Activated T-helper 17 cell treated with anti-CD3 and anti-CD28 coated beads, Interleukin-2, amount 50 U/mL, for 72 hours (primary cell): ENCODE measurements around the gene SPTBN1. TPM values are rescaled to one million over a fixed set of nuclear protein-coding genes. Genes with fewer than 3 reads are reported as not detected.

Source experiments
- ATAC-seq: fragments of 150-1000 bp; cut with Tn5 transposase; replicated peaks from 2 replicates; pipeline ENCODE4 v1.10.0; 2021; ENCODE audit warnings: mild to moderate bottlenecking, moderate library complexity
- H3K27ac Mint-ChIP-seq: one replicate; pipeline ENCODE4 v1.8.0; 2022; ENCODE audit warnings: mixed read lengths
- H3K27me3 Mint-ChIP-seq: one replicate; pipeline ENCODE4 v1.8.0; 2022; ENCODE audit warnings: mixed read lengths
- H3K36me3 Mint-ChIP-seq: one replicate; pipeline ENCODE4 v1.8.0; 2022; ENCODE audit warnings: low read depth, mild to moderate bottlenecking, mixed read lengths
- H3K4me1 Mint-ChIP-seq: one replicate; pipeline ENCODE4 v1.8.0; 2022; ENCODE audit warnings: mixed read lengths
- H3K4me3 Mint-ChIP-seq: one replicate; pipeline ENCODE4 v1.8.0; 2022; ENCODE audit warnings: mild to moderate bottlenecking, mixed read lengths
- H3K9me3 Mint-ChIP-seq: one replicate; pipeline ENCODE4 v1.8.0; 2022; ENCODE audit warnings: mixed read lengths
- total RNA-seq, 2 donors: library from RNA; stranded (reverse); gene quantifications; one replicate each; pipeline ENCODE4 v1.2.3, GENCODE V29; 2022

The SPTBN1 gene
- total RNA-seq, 2 donors from 2014 or later = 85.3 to 101 TPM

DNA sequence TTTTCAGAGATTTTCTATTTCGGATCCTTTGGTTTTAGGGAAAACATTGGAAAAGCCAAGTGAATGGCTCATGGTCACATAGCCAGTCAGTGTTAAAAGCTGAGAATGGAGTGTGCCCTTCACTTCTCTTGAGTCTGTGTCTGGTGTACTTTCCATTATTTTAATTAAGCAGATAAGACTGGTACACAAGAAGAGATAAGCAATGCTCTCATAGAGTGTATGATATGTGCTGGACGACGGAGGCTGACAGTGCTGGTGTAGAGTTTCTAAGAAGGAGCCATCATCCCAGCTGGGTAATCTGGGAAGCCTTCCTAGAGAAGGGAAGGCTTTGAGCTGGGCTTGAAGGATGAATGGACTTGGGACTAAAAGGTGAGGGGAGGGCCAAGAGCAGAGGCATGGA, 93.3 kb downstream of the SPTBN1 start:
- ATAC-seq = no peak
- no peaks in the 10 kb centered on the region for H3K36me3 Mint-ChIP-seq
- no peaks in the 10 kb centered on the region for H3K27me3 Mint-ChIP-seq
- H3K27ac Mint-ChIP-seq = no peak overlapping the region
- H3K4me1 Mint-ChIP-seq = peaks cover 5% of the 10 kb centered on the region
- H3K4me3 Mint-ChIP-seq = no peak overlapping the region
- no peaks in the 10 kb centered on the region for H3K9me3 Mint-ChIP-seq

DNA sequence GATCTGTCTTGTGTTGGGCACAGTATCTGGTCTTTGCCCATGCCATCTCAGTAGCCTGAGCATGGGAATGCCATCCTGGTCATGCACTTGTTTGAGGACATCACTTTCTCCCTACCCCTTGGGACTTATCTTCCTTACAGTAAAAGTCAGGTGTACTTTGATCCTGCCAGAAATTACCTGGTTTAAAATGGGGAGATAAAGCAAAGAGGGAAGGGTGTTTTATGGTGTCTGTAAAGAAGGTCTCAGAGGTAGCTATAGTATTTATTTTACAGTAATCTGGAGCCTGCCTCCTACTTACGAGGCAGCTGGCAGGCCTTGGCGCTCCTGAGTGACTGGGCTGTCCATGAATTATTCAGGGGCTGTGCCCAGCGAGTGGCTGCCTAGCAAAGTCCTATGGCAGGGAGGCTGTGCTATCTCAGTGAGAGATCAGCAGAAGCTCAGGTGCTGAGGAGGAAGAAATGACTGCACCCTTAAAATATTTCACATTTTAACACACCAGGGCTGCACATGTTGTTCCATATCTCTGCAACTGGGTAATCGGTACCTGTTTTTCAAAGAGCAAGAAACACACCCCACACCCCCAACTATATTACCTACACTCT, 93.9 kb downstream of the SPTBN1 start:
- Mint-ChIP-seq H3K9me3 (no peaks in the 10 kb centered on the region), H3K4me3 (no peak overlapping the region), H3K4me1 (peaks cover 5% of the 10 kb centered on the region), H3K27me3 (no peaks in the 10 kb centered on the region), H3K27ac (no peak overlapping the region), H3K36me3 (no peaks in the 10 kb centered on the region)
- ATAC-seq = no peak

DNA sequence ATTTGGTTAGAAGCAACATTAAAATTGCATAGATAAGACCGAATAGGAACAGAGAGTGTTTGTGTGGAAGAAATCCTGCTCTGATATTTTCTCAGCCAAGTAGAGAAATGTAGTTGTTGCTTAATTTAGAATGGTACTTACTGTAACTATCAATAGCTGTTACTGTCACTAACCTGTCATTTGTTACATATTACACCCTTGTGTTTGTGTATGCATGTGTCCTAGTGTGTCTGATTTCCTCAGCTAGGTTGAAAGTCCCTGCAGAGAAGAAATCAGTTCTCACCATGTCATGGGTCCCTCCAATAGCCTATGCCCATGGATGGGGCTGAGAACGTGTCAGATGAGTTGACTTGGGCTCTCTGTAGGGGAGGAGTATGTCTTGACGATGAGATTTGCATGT, 94.4 kb downstream of the SPTBN1 start:
- H3K9me3 Mint-ChIP-seq = no peaks in the 10 kb centered on the region
- H3K4me1 Mint-ChIP-seq = peaks cover 5% of the 10 kb centered on the region
- ATAC-seq = no peak
- no peak overlapping the region for H3K4me3 Mint-ChIP-seq
- no peak overlapping the region for H3K27ac Mint-ChIP-seq
- H3K27me3 Mint-ChIP-seq = no peaks in the 10 kb centered on the region
- no peaks in the 10 kb centered on the region for H3K36me3 Mint-ChIP-seq

DNA sequence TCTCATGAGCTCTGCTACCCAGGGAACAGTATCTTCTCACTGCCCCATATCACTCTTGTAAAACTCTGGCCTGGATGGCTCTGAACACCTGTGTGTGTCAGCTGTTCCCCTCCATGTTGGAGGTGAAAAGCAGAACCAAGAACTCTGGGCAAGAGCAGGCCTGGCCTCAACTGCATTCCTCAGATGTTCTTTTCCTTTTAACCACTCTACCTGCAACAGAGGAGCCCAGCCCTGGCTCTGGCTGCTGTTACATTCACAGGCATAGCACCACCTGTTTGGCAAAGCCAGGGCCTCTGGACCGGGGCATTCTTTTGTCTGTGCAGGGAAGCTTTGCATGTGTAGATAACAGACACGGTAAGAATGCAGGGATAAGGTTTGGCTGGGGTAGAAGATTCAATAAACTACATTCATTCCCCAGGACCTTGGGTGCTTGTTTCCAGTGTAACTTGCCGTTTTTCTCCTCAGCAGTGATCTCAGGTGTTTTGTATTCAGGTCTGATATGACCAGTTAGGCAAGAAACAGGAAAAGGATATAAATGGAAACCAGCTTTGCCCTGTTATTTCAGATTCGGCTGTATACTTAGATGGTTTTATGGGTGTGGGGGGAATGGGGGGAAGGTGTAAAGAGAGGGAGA, 95.1 kb downstream of the SPTBN1 start:
- ATAC-seq = no peak
- Mint-ChIP-seq H3K4me1 (peaks cover 6% of the 10 kb centered on the region), H3K36me3 (no peaks in the 10 kb centered on the region), H3K4me3 (no peak overlapping the region), H3K9me3 (no peaks in the 10 kb centered on the region), H3K27ac (no peak overlapping the region), H3K27me3 (no peaks in the 10 kb centered on the region)

DNA sequence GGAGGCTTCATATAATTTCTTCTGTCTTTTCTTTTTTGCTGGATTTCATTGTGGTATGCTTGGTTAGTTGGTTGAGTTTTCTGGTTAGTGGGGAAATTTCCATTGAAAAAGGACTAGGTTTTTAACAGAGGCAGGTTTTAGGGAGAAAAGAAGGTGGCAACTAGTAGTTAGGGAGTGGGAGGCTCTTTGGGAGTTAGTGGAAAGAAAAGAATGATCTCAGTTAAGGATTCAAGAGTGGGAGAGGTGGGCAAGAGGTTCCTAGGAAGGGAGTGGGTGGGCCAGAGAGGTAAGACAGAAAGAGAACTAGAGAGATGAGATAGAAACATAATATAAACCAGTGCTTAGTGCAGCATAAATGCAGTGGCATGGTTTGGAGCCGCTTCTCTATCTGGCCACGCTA, 96.9 kb downstream of the SPTBN1 start:
- no peak for ATAC-seq
- no peak overlapping the region for H3K4me3 Mint-ChIP-seq
- H3K27me3 Mint-ChIP-seq = no peaks in the 10 kb centered on the region
- no peaks in the 10 kb centered on the region for H3K36me3 Mint-ChIP-seq
- H3K4me1 Mint-ChIP-seq = peaks cover 20% of the 10 kb centered on the region
- no peaks in the 10 kb centered on the region for H3K9me3 Mint-ChIP-seq
- H3K27ac Mint-ChIP-seq = no peak overlapping the region

DNA sequence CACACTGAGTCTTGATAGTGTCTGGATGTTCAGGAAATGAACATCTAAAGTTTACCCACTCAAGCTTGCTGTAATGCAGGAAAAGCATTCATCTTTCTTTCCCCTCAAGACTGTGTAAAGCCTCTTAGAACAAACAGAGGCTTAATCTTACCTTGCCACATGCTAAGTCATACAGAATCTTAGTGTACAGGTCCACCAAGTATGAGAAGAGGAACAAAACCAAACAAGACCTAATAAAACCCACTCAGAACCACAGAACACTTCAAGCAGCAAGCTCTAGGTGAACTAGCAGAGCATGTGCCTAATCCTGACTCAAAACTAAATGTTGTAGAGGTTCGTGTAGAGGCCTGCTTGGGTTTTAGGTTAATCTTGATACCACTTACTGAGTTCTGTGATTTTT, 97.6 kb downstream of the SPTBN1 start:
- peaks cover under 1% of the 10 kb centered on the region for H3K36me3 Mint-ChIP-seq
- H3K27ac Mint-ChIP-seq = no peak overlapping the region
- H3K4me3 Mint-ChIP-seq = no peak overlapping the region
- H3K4me1 Mint-ChIP-seq = peaks cover 20% of the 10 kb centered on the region
- no peaks in the 10 kb centered on the region for H3K27me3 Mint-ChIP-seq
- no peaks in the 10 kb centered on the region for H3K9me3 Mint-ChIP-seq
- no peak for ATAC-seq

DNA sequence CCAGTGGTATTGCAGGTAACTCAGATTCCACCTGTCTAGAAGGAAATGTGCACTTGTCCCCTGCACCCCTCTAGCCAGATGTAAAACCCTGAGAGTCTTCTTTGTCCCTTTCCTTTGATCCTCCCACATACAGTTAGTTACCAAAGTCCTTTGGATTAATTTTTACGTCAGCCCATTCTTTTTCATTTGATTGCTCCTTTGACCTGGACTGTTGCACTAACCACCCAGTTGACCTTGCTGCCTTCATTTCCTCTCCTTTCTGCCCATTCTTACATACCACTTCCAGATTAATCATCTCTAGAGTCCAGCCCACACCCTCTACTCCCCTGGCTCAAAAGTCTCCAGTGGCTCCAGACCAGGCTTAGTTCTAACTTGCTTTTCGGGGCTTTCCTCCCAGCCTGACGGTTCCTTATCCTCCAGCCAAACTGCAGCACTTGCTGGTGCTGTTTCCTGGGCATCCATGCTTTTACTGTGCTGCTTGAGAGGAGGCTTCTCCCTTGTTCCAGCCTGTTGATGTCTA, 99.3 kb downstream of the SPTBN1 start:
- Mint-ChIP-seq H3K9me3 (no peaks in the 10 kb centered on the region), H3K4me1 (peaks cover 15% of the 10 kb centered on the region), H3K4me3 (no peak overlapping the region), H3K27ac (no peak overlapping the region), H3K27me3 (no peaks in the 10 kb centered on the region), H3K36me3 (peaks cover 15% of the 10 kb centered on the region)
- ATAC-seq = no peak

DNA sequence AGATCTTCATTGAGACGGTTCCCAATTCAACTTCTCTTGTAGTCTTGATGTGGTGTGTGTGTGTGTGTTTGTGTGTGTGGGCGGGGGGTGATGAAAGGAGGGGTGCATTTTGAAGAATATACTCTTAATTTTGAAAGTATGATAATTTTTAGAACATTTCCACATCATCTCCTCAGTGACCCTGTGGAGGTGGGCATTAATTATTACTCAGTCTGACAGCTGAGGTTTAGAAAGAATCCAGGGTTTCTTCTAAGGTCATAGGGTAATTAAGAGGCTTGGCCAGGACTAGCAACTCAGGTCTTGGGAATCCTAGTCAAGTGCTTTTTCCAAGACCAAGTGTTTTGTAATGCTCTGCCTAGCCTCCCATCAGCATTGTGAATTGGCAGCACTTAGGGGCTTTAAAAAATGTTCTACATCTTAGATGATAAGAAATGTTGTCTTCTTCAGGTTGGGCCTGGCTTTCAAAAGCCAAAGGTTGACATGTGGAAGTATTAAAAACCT, 100.5 kb downstream of the SPTBN1 start:
- Mint-ChIP-seq H3K4me1 (peaks cover 22% of the 10 kb centered on the region), H3K36me3 (peaks cover 25% of the 10 kb centered on the region), H3K4me3 (peak overlapping the region; percentile 92), H3K27ac (peak overlapping the region; percentile 44), H3K9me3 (no peaks in the 10 kb centered on the region), H3K27me3 (no peaks in the 10 kb centered on the region)
- no peak for ATAC-seq

DNA sequence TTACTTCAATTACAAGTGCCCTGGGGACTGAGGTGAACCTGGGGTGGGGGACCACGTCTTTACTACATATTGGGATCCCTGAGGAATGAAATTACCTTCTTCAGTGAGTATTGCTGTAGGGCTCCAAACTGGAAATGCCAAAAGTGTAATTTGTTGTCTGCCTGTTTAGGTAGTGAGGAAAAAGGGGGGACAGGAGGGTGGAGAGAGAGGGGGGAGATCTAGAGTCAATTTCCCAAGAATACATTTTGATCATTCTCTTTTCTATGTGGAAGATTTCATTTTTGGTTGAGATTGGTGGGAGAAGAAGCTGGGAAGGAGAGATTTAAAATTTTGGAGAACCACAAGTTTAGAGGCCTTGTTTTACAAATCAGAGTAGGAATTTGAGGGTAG, 101.1 kb downstream of the SPTBN1 start:
- peaks cover 25% of the 10 kb centered on the region for H3K36me3 Mint-ChIP-seq
- no peaks in the 10 kb centered on the region for H3K9me3 Mint-ChIP-seq
- no peaks in the 10 kb centered on the region for H3K27me3 Mint-ChIP-seq
- no peak for ATAC-seq
- H3K27ac Mint-ChIP-seq = peak overlapping the region; percentile 44
- peaks cover 27% of the 10 kb centered on the region for H3K4me1 Mint-ChIP-seq
- peak overlapping the region; percentile 92 for H3K4me3 Mint-ChIP-seq

DNA sequence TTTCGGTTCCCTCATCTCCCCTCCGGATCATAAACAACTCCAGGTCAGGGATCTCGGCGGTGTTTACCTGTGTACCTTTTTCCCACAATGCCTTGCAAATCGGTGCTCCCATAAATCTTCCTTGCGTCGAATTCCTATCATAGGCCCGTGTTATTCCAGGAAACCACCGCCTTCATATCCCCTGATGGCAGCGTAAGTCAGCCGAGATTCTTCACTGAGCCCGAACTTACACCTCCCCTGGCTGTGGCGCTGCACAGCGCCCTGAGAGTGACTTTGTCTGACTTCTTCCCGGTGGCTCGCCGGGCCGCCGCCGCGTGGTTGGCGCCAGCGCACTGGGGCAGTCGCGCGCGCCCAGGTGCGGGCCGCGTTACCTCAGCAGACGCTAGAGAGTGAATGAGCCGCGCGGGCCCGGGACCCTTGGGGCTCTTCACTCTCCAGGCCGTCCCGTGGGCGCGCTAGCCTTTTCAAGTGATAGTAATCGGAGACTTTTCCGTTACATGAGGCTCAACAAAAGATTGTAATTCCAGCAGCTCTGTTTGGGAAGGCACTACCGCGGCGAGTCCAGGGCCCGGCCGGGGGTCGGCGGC, 101.6 kb downstream of the SPTBN1 start:
- Mint-ChIP-seq H3K36me3 (peaks cover 25% of the 10 kb centered on the region), H3K27me3 (no peaks in the 10 kb centered on the region), H3K4me1 (peaks cover 29% of the 10 kb centered on the region), H3K4me3 (peak overlapping the region; percentile 92), H3K27ac (peak overlapping the region; percentile 44), H3K9me3 (no peaks in the 10 kb centered on the region)
- ATAC-seq = peak; percentile 71

DNA sequence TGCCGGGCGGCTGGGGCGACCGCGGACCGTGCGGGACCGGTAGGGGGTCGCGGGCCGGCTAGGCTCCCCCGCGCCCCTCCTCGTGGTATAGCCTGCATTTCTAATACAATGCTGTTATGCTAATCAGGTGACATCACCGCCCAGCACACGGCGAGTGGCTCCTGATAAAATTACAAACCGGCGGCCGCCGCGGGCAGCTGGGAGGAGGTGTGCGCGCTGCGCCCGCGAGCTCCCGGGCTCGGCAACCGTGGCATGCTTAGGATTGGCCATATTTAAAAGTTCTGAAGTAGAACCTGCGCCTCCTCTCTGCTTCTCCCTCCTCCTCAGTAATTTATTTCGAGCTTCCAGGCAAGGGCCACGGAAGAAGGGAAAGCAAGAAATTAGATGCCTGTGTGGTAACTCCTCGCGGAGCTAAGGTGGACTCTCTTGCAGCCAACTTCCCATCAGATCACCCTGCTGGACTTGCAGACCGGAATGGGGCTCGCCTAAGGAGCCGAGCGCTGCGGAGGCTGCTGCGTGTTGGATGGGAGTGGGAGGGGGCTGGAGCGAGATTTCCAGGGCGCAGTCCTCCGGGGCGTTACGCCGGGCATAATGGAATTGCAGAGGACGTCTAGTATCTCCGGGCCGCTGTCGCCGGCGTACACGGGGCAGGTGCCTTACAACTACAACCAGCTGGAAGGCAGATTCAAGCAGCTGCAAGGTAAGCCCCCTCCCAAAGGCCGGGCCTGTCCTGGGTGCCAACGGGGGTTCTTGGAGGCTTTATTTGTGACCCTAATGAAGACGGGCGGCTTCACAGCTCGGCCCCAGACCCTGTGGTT, 102.3 kb downstream of the SPTBN1 start:
- H3K36me3 Mint-ChIP-seq = peaks cover 25% of the 10 kb centered on the region
- peaks cover 36% of the 10 kb centered on the region for H3K4me1 Mint-ChIP-seq
- no peaks in the 10 kb centered on the region for H3K27me3 Mint-ChIP-seq
- H3K4me3 Mint-ChIP-seq = peak overlapping the region; percentile 92
- peak; percentile 80 for ATAC-seq
- no peaks in the 10 kb centered on the region for H3K9me3 Mint-ChIP-seq
- H3K27ac Mint-ChIP-seq = peak overlapping the region; percentile 88

DNA sequence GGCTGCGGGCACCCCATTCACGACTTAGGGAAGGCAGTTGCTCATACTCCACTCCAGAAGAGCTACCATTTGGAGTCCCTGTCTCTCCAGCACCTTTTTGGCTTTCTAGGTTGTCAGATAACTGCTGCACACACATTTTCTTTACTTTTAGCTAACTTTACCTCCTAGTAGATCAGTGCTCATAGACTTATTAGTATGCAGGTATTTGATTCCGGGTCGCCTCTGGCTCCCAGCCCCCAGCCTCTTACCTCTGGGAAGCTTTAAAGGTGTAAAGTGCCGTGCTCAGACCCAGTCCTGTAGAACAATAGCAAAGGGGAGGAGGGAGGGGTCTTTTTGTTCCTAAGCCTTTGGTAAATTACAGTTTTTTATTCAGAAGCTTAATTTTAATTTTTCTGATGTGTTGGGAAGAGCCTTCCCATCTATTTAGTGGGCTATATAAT, 102.9 kb downstream of the SPTBN1 start:
- peaks cover 36% of the 10 kb centered on the region for H3K4me1 Mint-ChIP-seq
- no peaks in the 10 kb centered on the region for H3K27me3 Mint-ChIP-seq
- H3K36me3 Mint-ChIP-seq = peaks cover 25% of the 10 kb centered on the region
- H3K4me3 Mint-ChIP-seq = peak overlapping the region; percentile 92
- H3K27ac Mint-ChIP-seq = peak overlapping the region; percentile 88
- no peaks in the 10 kb centered on the region for H3K9me3 Mint-ChIP-seq
- peak; percentile 20 for ATAC-seq

DNA sequence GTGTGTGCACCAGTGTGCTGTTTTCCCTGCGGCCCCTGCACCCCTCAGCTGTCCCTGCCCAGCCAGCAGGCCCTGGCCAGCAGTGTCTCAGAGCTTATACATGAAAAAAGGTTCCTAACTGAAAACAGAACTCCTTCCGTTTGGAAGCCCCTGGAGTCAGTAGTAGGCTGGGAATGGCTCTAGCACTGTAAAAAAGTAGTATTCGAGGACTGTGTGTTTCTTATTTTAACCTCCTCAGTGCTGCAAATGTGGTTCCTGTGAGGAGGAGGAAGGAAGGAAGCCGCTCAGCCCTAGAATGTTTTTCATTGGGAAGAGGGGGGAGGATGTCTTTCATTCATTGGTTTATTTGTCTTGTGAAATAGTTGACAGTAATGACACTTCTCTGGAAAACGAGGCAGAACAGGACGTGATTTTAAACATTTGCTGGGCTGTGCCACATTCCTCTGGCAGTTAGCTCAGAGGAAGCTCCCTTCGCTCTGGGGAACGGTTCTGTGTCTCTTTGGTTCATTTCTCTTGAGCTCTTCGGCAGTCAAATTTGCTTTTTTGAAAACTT, 103.5 kb downstream of the SPTBN1 start:
- H3K27me3 Mint-ChIP-seq = no peaks in the 10 kb centered on the region
- ATAC-seq = peak; percentile 9
- peak overlapping the region; percentile 88 for H3K27ac Mint-ChIP-seq
- no peaks in the 10 kb centered on the region for H3K9me3 Mint-ChIP-seq
- H3K4me1 Mint-ChIP-seq = peaks cover 36% of the 10 kb centered on the region
- peaks cover 25% of the 10 kb centered on the region for H3K36me3 Mint-ChIP-seq
- H3K4me3 Mint-ChIP-seq = peak overlapping the region; percentile 92
